HepG2 (cell line): ENCODE data around the gene AGAP1. TPM values are rescaled to one million over a fixed set of nuclear protein-coding genes. Genes with fewer than 3 reads are reported as not detected.
A peak's percentile ranks its signal among the peaks of the same experiment; 100 is the strongest.

Source experiments
- ATAC-seq: fragments of 200-7000 bp; cut with Tn5 transposase; 3 replicates; pipeline ENCODE4 v1.9.1; 2020; ENCODE audit warnings: mild to moderate bottlenecking, moderate library complexity
- BruUV-seq: library from RNA; stranded (reverse); fragments of 400-500 nt; replicated peaks from 2 replicates; lab custom pipeline; 2021; lab: Mats Ljungman, UMichigan
- CTCF ChIA-PET: fragments of 300-600 bp; formaldehyde crosslinking; extraction: SDS; loops from one replicate; lab custom pipeline; 2021; ENCODE audit warnings: low total read pairs, inconsistent platforms, low intra/inter-chr PET ratio; lab: Yijun Ruan, JAX
- POLR2A ChIA-PET: fragments of 350-600 bp; sonication (Branson Sonifier 250); formaldehyde crosslinking; loops from one replicate; lab custom pipeline; 2020; ENCODE audit warnings: antibody characterized with exemption, inconsistent platforms; lab: Yijun Ruan, JAX
- DNase-seq: peaks from one replicate; pipeline ENCODE4 v3.0.0-alpha.2; 2015; ENCODE audit warnings: low spot score
- FAIRE-seq: peaks from 3 replicates; lab custom pipeline; 2011; peaks lifted over from hg19 to GRCh38; lab: Jason Lieb, UNC
- H2AFZ ChIP-seq: one replicate; pipeline ENCODE4 v1.6.1; 2011; ENCODE audit warnings: low read length, inconsistent platforms
- H3K27ac ChIP-seq: fragments of 300-600 bp; 3 replicates; pipeline ENCODE4 v1.8.0; 2011; ENCODE audit warnings: mixed run types, mild to moderate bottlenecking, mixed read lengths, low read length, inconsistent platforms; ENCODE audit not compliant: insufficient read depth; ENCODE audit errors: extremely low read length
- H3K27me3 ChIP-seq, 2 experiments: fragments of 200-600 bp in 1 of 2; 2 replicates in 1 of 2; 3 replicates in 1 of 2; pipeline versions ENCODE4 v1.6.0 to v1.8.0; 2011; ENCODE audit warnings: low read length in 2 of 2, mild to moderate bottlenecking in 2 of 2, moderate library complexity in 2 of 2, inconsistent platforms in 1 of 2; ENCODE audit not compliant: insufficient read depth in 2 of 2, control insufficient read depth in 1 of 2
- H3K36me3 ChIP-seq, 2 experiments: fragments of 200-600 bp in 1 of 2; replicated peaks in 1 of 2; 2 replicates in 1 of 2; 3 replicates in 1 of 2; pipeline versions ENCODE4 v1.5.1 to v1.8.0; 2011; ENCODE audit warnings: low read length in 2 of 2, inconsistent platforms in 1 of 2; ENCODE audit not compliant: insufficient read depth in 2 of 2, control insufficient read depth in 1 of 2
- H3K4me1 ChIP-seq: 2 replicates; pipeline ENCODE4 v1.5.1; 2012; ENCODE audit warnings: low read length, inconsistent platforms; ENCODE audit not compliant: insufficient read depth
- H3K4me2 ChIP-seq: 2 replicates; pipeline ENCODE4 v1.6.0; 2011; ENCODE audit warnings: low read depth, low read length, inconsistent platforms
- H3K4me3 ChIP-seq, 3 experiments: fragments of 200-600 bp in 1 of 3; sonication (generic), shearing (Covaris generic) in 1 of 3; replicated peaks in 1 of 3; 2 replicates each; pipeline ENCODE4 v1.5.1; 2011 to 2016; ENCODE audit warnings: low read length in 3 of 3, inconsistent platforms in 2 of 3, low read depth in 2 of 3, mild to moderate bottlenecking in 2 of 3, control low read depth in 1 of 3, mixed read lengths in 1 of 3; ENCODE audit not compliant: insufficient read depth in 1 of 3
- H3K79me2 ChIP-seq: one replicate; pipeline ENCODE4 v1.6.1; 2011; ENCODE audit warnings: low read length, inconsistent platforms; ENCODE audit not compliant: insufficient read depth
- H3K9ac ChIP-seq: 2 replicates; pipeline ENCODE4 v1.6.0; 2011; ENCODE audit warnings: mild to moderate bottlenecking, low read depth, low read length, inconsistent platforms; ENCODE audit not compliant: insufficient read depth
- H3K9me3 ChIP-seq: 2 replicates; pipeline ENCODE4 v1.5.1; 2012; ENCODE audit warnings: mild to moderate bottlenecking, low read length
- H4K20me1 ChIP-seq: 2 replicates; pipeline ENCODE4 v1.6.0; 2011; ENCODE audit warnings: inconsistent platforms, mild to moderate bottlenecking, low read length, moderate library complexity; ENCODE audit not compliant: insufficient read depth
- ZNF687 ChIP-seq: sonication (generic); formaldehyde crosslinking; IDR thresholded peaks from 2 replicates; pipeline ENCODE4 v1.5.1; 2020; ENCODE audit warnings: mild to moderate bottlenecking, missing genetic modification reagents, moderate library complexity
- whole genome bisulfite sequencing: methylation state at CpG from one replicate; pipeline ENCODE4 v1.1.6; 2017; ENCODE audit warnings: low lambda C conversion rate; 5-methylcytosine and 5-hydroxymethylcytosine counted together
- in situ Hi-C: cut with HindIII; loops from 2 replicates; pipeline ENCODE4 v1.10.0; 2017; ENCODE audit warnings: low pct_unique_long_range_greater_than_20kb; ENCODE audit not compliant: extremely low pct_ligation_motif_present
- intact Hi-C: fragments of 100-400 bp; cut with micrococcal nuclease; formaldehyde crosslinking; loops from one replicate; pipeline ENCODE4 v1.10.0; 2022; ENCODE audit not compliant: unreplicated experiment
- polyA plus RNA-seq, 8 experiments: library from polyadenylated mRNA; depleted of rRNA in 3 of 8; stranded (reverse) in 7 of 8; unstranded in 1 of 8; fragments of >200 nt; fragmentation: Illumina TruSeq in 4 of 8; extraction: Trizol in 4 of 8; gene quantifications; 2 replicates each; pipeline versions ENCODE4 v1.2.1 to v1.2.3, GENCODE V29; 2011 to 2016; ENCODE audit warnings: low read depth in 4 of 8, missing spikeins in 1 of 8, mixed read lengths in 1 of 8; ENCODE audit not compliant: insufficient read depth in 1 of 8
- total RNA-seq, 5 experiments: library from RNA; depleted of rRNA; stranded (reverse); fragments of >200 nt; fragmentation: Illumina TruSeq; extraction: Trizol; gene quantifications; 2 replicates each; pipeline ENCODE4 v1.2.3, GENCODE V29; 2016; ENCODE audit warnings: low read depth in 1 of 5
- TF ChIP-seq, protein P1 (sequence below): sonication (generic); formaldehyde crosslinking; IDR thresholded peaks from 2 replicates; pipeline ENCODE4 v1.5.1; 2020; ENCODE audit warnings: missing genetic modification reagents, mild to moderate bottlenecking, borderline replicate concordance

The AGAP1 gene
- total and polyA plus RNA-seq, 2 of the 13 experiments (the other 11 are each of a cell fraction or from before 2014, with no cell fraction given) = 21.2 to 32.7 TPM

- FAIRE-seq (no peak), ATAC-seq (no peak), DNase-seq (no peak)
- TF ChIP-seq, protein P1, sequence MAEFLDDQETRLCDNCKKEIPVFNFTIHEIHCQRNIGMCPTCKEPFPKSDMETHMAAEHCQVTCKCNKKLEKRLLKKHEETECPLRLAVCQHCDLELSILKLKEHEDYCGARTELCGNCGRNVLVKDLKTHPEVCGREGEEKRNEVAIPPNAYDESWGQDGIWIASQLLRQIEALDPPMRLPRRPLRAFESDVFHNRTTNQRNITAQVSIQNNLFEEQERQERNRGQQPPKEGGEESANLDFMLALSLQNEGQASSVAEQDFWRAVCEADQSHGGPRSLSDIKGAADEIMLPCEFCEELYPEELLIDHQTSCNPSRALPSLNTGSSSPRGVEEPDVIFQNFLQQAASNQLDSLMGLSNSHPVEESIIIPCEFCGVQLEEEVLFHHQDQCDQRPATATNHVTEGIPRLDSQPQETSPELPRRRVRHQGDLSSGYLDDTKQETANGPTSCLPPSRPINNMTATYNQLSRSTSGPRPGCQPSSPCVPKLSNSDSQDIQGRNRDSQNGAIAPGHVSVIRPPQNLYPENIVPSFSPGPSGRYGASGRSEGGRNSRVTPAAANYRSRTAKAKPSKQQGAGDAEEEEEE (CRISPR knock-in tag) = no peak
- peak; percentile 12; the same call in 1 of the 2 replicates for TF ChIP-seq ZNF687 (CRISPR knock-in tag)
- intact Hi-C loops = loop anchor here (5.0 kb wide), 1 partner anchor 34 kb away; no protein-coding TSS in a partner anchor
- no peak overlapping the region for H3K4me3 ChIP-seq
- in situ Hi-C loops = no loop called here
- no peaks in the 10 kb centered on the region for H3K36me3 ChIP-seq
- H3K79me2 ChIP-seq = peaks cover 71% of the 10 kb centered on the region
- CTCF ChIA-PET = no interaction called here
- 73% methylated on average over 7 of the region's 8 CpGs for WGBS
- no peak overlapping the region for H2AFZ ChIP-seq
- no peak overlapping the region for H3K9ac ChIP-seq
- no peaks in the 10 kb centered on the region for H3K9me3 ChIP-seq
- peaks cover 27% of the 10 kb centered on the region for H4K20me1 ChIP-seq
- BruUV-seq = no TSS peak
- no peaks in the 10 kb centered on the region for H3K27me3 ChIP-seq
- H3K4me1 ChIP-seq = peaks cover 58% of the 10 kb centered on the region
- no peak overlapping the region for H3K4me2 ChIP-seq
- H3K27ac ChIP-seq = no peak overlapping the region
- POLR2A ChIA-PET = no interaction called here
These were observed 82.1 kb downstream of the AGAP1 start for GRCh38 chr2:235575904-235576303.
